ENCODE measurements around the gene MXD3. TPM values are rescaled to one million over a fixed set of nuclear protein-coding genes. Genes with fewer than 3 reads are reported as not detected.

The MXD3 gene
- polyA plus RNA-seq, 3 donors, result 21.5 to 61.9 (median 25.5) TPM

DNA sequence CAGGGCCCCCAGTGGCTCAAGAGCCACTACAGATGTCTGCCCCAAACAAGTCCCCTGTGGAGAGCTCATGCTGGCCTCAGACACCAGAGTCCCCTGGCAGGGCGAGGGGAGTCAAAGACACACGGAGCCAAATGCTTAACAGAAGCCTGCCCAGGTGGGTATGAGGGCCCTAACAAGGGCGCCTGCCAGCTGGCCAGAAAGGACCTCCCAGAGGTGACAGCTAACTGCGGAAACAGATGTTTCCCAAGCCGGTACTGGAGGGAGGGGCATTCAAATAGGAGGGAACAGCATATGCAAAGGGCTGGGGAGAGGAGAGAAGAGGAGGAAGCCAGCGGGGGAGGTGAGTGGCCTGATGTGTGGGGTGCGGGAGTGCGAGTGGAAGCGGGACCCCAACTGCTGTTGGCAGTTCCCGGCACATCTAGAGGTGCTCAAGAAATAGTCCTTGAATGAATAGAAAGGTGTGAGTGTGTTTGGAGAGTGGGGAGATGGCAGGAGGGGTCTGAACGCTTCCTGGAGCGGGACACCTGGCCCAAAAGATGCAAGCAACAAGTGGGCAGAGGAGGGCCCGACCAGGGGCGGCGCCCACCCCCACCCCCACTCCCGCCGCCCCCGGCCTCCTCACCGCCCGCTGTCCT, 824 bp downstream of the MXD3 start:
- Histone ChIP-seq H3K9ac (ENCODE audit: insufficient read depth, low read length, poor library complexity, severe bottlenecking) (peak overlapping the region; percentile 53), H3K4me3 (replicated peaks in 1 of 3; ENCODE audit: low read depth in 2 of 3, low read length in 3 of 3) (peak overlapping the region; percentile 40 to 97 (median 68)), H3K27me3 (ENCODE audit: control insufficient read depth in 2 of 2, insufficient read depth in 2 of 2, low read length in 2 of 2) (no peaks in the 10 kb centered on the region), H3K4me1 (ENCODE audit: control insufficient read depth in 1 of 2, insufficient read depth in 2 of 2, low read length in 2 of 2) (peaks cover 73 to 83% of the 10 kb centered on the region in 2 donors), H2AFZ (ENCODE audit: insufficient read depth, low read depth, low read length, poor library complexity, severe bottlenecking) (no peak overlapping the region), H3K4me2 (replicated peaks; ENCODE audit: extremely low read depth, low read length, poor library complexity, severe bottlenecking) (peak overlapping the region; percentile 100), H3K27ac (ENCODE audit: low read depth in 1 of 2, low read length in 2 of 2) (peak overlapping the region; percentile 30 to 68), H3K9me3 (replicated peaks in 1 of 2; ENCODE audit: control insufficient read depth in 1 of 2, insufficient read depth in 1 of 2, low read length in 2 of 2) (no peaks in the 10 kb centered on the region), H3K79me2 (ENCODE audit: insufficient read depth, low read length) (peaks cover 87% of the 10 kb centered on the region), H4K20me1 (ENCODE audit: insufficient read depth, low read length) (peaks cover 44% of the 10 kb centered on the region), H3K36me3 (replicated peaks in 1 of 2; ENCODE audit: control insufficient read depth in 1 of 2, insufficient read depth in 2 of 2, low read length in 2 of 2) (peaks cover 7 to 9% of the 10 kb centered on the region in 2 donors)
- Mint-ChIP-seq H3K9me3 (peaks cover 0 to 3% (median 0%) of the 10 kb centered on the region in 7 donors), H3K4me3 (peak overlapping the region; percentile 89 to 98), H3K27ac (peak overlapping the region; percentile 64 to 95 (median 85)), H3K27me3 (ENCODE audit: low read depth in 3 of 3) (peaks cover 0 to 3% (median 0%) of the 10 kb centered on the region in 3 donors), H3K4me1 (peaks cover 69% of the 10 kb centered on the region), H3K36me3 (peaks cover 12 to 24% of the 10 kb centered on the region in 2 donors)
- intact Hi-C loops (cut with micrococcal nuclease), result loop anchor here (5.0 to 10.0 kb wide), 4 partner anchors 36 to 284 kb away; partner anchors contain the start of genes DOK3 (in 1 of the 2), PDLIM7 (in 1 of the 2) and TMED9 (in 1 of the 2)
- peak; percentile 51 to 70 (median 68) for DNase-seq
- TF ChIP-seq, protein P1, sequence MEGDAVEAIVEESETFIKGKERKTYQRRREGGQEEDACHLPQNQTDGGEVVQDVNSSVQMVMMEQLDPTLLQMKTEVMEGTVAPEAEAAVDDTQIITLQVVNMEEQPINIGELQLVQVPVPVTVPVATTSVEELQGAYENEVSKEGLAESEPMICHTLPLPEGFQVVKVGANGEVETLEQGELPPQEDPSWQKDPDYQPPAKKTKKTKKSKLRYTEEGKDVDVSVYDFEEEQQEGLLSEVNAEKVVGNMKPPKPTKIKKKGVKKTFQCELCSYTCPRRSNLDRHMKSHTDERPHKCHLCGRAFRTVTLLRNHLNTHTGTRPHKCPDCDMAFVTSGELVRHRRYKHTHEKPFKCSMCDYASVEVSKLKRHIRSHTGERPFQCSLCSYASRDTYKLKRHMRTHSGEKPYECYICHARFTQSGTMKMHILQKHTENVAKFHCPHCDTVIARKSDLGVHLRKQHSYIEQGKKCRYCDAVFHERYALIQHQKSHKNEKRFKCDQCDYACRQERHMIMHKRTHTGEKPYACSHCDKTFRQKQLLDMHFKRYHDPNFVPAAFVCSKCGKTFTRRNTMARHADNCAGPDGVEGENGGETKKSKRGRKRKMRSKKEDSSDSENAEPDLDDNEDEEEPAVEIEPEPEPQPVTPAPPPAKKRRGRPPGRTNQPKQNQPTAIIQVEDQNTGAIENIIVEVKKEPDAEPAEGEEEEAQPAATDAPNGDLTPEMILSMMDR (IDR thresholded peaks at IDR 0.05), result no peak
- WGBS (ENCODE audit: insufficient coverage), result 2% methylated on average over 10 of the region's 20 CpGs

DNA sequence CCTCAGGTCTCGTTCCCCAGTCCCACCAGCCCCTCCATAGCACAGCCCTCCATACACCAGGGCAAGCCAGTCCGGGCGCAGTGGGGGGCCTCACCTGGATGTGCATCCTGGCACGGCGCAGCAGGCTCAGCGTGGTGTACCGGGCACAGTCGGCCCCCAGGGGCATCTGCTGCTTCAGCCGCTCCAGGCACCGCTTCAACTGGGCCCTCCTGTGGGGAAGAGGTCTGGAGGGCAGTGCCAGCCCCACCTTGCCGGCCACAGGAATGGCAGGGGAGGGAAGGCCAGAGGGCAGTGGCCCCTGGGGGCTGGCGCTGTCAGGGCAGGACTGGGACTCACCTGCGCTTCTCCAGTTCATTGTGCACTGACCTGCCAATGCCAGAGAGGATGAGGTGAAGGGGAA, 1.4 kb downstream of the MXD3 start:
- peak overlapping the region in 6 of 7 donors; percentile 64 to 98 (median 89) for H3K27ac Mint-ChIP-seq
- Histone ChIP-seq H3K4me1 (ENCODE audit: control insufficient read depth in 1 of 2, insufficient read depth in 2 of 2, low read length in 2 of 2) (peaks cover 78 to 89% of the 10 kb centered on the region in 2 donors), H3K36me3 (replicated peaks in 1 of 2; ENCODE audit: control insufficient read depth in 1 of 2, insufficient read depth in 2 of 2, low read length in 2 of 2) (peaks cover 13 to 14% of the 10 kb centered on the region in 2 donors), H3K4me2 (replicated peaks; ENCODE audit: extremely low read depth, low read length, poor library complexity, severe bottlenecking) (peak overlapping the region; percentile 100), H3K27ac (ENCODE audit: low read depth in 1 of 2, low read length in 2 of 2) (peak overlapping the region; percentile 30 to 68), H4K20me1 (ENCODE audit: insufficient read depth, low read length) (peaks cover 49% of the 10 kb centered on the region), H3K9ac (ENCODE audit: insufficient read depth, low read length, poor library complexity, severe bottlenecking) (peak overlapping the region; percentile 53), H3K4me3 (replicated peaks in 1 of 3; ENCODE audit: low read depth in 2 of 3, low read length in 3 of 3) (peak overlapping the region in 2 of 3 experiments; percentile 68 to 97), H2AFZ (ENCODE audit: insufficient read depth, low read depth, low read length, poor library complexity, severe bottlenecking) (no peak overlapping the region), H3K27me3 (ENCODE audit: control insufficient read depth in 2 of 2, insufficient read depth in 2 of 2, low read length in 2 of 2) (no peaks in the 10 kb centered on the region), H3K9me3 (replicated peaks in 1 of 2; ENCODE audit: control insufficient read depth in 1 of 2, insufficient read depth in 1 of 2, low read length in 2 of 2) (no peaks in the 10 kb centered on the region), H3K79me2 (ENCODE audit: insufficient read depth, low read length) (peaks cover 90% of the 10 kb centered on the region)
- H3K27me3 Mint-ChIP-seq (ENCODE audit: low read depth in 3 of 3), result peaks cover 0 to 3% (median 0%) of the 10 kb centered on the region in 3 donors
- 87% methylated on average over 12 of the region's 13 CpGs for WGBS (ENCODE audit: insufficient coverage)
- H3K4me3 Mint-ChIP-seq, result peak overlapping the region in 1 of 2 donors; percentile 89
- DNase-seq, result no peak
- peaks cover 17 to 27% of the 10 kb centered on the region in 2 donors for H3K36me3 Mint-ChIP-seq
- H3K4me1 Mint-ChIP-seq, result peaks cover 74% of the 10 kb centered on the region
- peaks cover 0 to 3% (median 0%) of the 10 kb centered on the region in 7 donors for H3K9me3 Mint-ChIP-seq
- intact Hi-C loops (cut with micrococcal nuclease), result loop anchor here (5.0 to 10.0 kb wide), 4 partner anchors 37 to 284 kb away; partner anchors contain the start of genes DOK3 (in 1 of the 2), PDLIM7 (in 1 of the 2) and TMED9 (in 1 of the 2)
- TF ChIP-seq, protein P1 (IDR thresholded peaks at IDR 0.05), result no peak

Data from CD14-positive monocyte (primary cell).